Measurements from ENCODE around the gene SLC35G6.

DNA sequence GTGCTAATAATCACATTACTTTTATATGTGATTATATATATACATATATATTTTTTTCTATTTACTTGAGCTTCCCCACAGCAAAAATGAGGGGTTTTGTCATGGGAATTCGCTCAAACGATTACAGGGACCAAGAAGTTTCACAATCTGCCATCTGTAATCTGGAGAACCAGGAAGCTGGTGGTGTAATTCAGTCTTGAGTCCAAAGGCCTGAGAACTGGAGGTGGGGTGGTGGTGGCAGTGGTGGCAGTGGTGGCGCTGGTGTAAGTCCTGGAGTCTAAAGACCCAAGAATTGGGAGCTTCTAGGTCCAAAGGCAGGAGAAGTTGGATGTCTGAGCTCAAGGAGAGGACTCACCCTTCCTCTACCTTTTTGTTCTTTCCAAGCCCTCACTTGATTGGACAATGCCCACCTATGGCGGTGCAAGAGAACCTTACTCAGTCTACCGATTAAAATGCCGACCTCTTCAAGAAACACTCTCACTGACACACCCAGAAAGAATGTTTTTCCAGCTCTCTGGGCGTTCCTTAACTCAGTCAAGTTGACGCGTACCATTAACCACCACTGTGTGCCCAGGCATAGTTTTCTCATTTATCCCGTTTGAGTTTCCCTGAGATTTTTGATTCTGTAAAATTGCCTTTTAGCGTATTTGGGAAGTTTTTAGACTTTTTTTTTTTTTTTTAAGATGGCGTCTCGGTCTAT lies 34.8 kb downstream of the SLC35G6 start:
- TF ChIP-seq, protein P1, sequence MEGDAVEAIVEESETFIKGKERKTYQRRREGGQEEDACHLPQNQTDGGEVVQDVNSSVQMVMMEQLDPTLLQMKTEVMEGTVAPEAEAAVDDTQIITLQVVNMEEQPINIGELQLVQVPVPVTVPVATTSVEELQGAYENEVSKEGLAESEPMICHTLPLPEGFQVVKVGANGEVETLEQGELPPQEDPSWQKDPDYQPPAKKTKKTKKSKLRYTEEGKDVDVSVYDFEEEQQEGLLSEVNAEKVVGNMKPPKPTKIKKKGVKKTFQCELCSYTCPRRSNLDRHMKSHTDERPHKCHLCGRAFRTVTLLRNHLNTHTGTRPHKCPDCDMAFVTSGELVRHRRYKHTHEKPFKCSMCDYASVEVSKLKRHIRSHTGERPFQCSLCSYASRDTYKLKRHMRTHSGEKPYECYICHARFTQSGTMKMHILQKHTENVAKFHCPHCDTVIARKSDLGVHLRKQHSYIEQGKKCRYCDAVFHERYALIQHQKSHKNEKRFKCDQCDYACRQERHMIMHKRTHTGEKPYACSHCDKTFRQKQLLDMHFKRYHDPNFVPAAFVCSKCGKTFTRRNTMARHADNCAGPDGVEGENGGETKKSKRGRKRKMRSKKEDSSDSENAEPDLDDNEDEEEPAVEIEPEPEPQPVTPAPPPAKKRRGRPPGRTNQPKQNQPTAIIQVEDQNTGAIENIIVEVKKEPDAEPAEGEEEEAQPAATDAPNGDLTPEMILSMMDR (optimal IDR thresholded peaks at IDR 0.05 in 1 of 3, IDR thresholded peaks at IDR 0.05 in 1 of 3, conservative IDR thresholded peaks at IDR 0.05 in 1 of 3; ENCODE audit: extremely low read depth in 1 of 3, insufficient read depth in 2 of 3, low read length in 3 of 3): no peak
- no peak for TF ChIP-seq EZH2 (IDR thresholded peaks at IDR 0.05; ENCODE audit: low read length)
